GM19239 (cell line): ENCODE data around the gene RASA2.
"Not testable (repeated sequence)": the region's sequence is repeated elsewhere in the genome, so short reads cannot be mapped to it uniquely, and the experiment has no call there.

ENCODE experiments used
- DNase-seq: peaks from one replicate; pipeline ENCODE4 v3.0.0; 2011; ENCODE audit warnings: low spot score; ENCODE audit not compliant: insufficient read length
- FAIRE-seq: peaks from 2 replicates; lab custom pipeline; 2011; peaks lifted over from hg19 to GRCh38; lab: Jason Lieb, UNC

The RASA2 gene

DNA sequence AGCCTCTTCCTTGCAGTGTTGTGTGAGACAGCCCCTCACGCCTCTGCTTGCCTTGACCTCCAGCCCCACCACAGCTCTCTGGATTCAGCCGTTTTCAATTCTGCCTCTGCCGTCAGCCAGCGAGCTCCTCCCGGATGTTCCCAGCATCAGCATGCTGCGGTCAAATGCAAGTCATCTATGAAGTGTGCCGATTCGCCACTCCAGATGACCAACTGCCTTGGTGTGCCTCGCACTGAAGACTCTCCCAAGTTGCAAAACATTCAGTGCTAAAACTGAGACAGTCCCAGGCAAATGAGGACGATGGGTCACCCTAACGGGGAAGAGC, 30.6 kb upstream of the RASA2 start:
- DNase-seq (no peak), FAIRE-seq (no peak)

DNA sequence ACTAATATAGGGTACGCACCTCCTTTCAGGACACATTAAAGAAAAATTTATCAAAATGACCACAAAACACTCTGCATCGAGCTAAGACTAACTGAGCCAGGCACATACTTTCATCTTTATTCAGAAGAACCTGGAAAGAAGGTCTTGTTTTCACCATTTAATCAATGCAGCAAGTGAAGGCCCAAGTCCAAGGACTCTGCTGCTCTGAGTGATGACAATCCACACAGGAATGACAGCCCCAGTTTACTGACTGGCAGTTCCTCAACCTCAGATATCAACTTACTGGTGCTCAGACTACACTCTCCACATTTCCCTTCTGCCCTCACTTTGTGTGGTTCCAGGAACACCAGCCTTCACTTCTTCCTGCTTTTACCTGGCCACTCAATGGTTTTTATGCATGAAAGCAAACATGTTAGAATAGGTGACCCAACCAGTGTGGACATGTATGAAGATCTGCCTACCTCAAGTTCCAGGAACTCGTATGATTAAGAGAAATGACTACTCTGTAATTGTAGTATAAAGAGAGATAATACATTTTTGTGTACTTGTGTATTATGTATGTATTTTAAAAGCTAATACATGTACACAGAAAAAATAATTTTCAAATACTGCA, 29.1 kb upstream of the RASA2 start:
- FAIRE-seq: no peak
- DNase-seq: no peak

GRCh38 chr3:141459008-141459407, 27.8 kb upstream of the RASA2 start:
- DNase-seq (no peak), FAIRE-seq (no peak)

GRCh38 chr3:141460097-141460704, 26.6 kb upstream of the RASA2 start:
- FAIRE-seq (no peak), DNase-seq (peak; percentile 61)

DNA sequence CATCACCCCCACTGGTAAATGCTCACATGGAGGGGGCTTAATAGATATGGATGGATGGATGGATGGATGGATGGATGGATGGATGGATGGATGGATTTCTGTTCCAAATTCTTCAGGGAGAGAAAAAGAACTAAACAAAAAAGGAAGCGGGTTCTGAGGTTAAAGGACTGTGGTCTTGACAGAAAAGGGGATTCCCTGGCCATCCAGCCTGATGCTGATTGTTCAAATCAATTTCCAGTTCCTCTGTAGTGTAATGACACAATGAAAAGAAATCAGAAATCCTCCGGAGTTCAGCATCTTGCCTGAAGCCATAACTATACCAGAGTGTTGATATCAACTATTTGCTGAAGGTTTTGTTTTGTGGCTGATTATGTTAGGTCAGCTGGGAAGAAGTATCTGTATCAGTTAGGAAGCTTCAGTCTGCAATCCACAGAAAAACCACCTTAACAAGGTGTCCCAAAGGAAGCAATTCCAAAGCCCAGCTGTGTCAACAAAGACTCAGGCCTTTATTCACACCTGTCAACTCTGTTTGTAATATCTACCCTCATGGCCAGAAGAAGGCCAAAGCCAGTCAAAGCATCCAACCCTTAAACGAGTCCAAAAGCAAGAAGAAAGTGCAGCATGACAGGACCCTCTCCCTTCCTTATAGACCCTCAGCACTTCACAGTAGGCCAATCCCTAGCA, 24.5 kb upstream of the RASA2 start:
- DNase-seq: no peak
- FAIRE-seq: no peak

DNA sequence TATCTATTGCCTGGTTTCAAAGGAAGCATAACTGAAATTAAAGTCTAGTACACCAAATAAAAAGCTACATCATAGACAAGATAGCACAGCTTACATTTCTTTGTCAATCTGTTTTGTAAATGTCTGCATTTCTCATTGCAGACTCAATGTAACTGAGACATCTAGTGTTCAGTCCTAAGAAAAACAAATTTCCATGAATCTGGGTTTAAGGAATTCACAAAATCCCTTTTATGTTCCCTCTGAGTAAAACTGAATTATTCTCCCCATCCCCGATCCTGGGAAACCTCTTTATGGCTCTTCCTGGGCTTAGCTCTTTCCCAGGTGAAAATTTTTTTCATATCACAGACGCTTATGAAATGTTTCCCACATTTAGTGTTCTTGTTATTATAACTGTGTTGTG, 21.6 kb upstream of the RASA2 start:
- DNase-seq (no peak), FAIRE-seq (no peak)

DNA sequence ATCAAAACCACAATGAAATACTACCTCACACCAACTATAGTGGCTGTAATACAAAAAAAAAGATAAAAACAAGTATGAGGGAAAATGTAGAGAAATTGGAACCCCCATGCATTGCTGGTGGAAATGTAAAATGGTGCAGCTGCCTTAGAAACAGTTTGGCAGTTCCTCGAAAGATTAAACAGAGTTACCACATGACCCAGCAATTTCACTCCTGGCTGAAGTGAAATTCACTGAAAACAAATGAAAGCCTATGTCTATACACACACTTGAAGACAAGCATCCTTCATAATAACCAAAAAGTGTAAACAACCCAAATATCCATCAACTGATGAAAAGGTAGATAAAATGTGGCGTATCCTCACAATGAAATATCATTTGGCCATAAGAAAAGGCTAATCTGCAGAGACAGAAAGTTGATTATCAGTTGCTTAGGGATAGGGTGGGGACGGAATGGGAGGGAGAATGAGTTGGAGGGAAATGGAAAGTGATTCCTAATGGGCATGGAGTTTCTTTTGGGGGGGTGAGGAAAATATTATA, 20.1 kb upstream of the RASA2 start:
- FAIRE-seq: no peak
- DNase-seq: no peak

DNA sequence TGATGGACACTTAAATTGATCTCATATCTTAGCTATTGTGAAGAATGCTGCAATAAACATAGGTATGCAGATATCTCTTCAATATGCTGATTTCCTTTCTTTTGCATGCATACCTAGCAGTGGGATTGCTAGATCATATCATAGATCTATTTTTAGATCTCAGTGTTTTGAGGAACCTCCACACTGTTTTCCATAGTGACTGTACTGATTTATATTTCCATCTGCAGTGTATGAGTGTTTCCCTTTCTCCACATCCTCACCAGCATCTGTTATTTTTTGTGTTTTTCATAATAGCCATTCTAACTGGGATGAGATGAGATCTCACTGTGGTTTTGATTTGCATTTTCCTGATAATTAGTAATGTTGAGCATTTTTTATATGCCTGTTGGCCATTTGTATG, 17.1 kb upstream of the RASA2 start:
- no peak for FAIRE-seq
- no peak for DNase-seq

DNA sequence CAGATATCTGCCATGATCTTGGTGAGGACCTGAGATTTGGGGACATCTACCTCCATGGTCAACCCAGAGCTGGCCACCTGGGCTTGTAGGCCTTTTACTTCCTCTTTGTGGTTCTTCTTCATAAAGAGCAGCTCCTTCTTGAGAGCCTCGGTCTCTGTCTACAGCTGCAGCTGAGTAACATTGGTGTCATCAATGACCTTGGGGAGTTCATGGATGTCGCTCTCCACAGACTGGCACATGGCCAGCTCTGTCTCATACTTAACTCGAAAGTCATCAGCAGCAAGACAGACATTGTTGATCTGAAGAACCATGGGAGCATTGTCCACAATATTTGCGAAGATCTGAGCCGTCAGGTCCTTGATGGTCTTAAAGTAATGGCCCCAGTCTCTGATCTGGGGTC, 15.7 kb upstream of the RASA2 start:
- FAIRE-seq (no peak), DNase-seq (no peak)

DNA sequence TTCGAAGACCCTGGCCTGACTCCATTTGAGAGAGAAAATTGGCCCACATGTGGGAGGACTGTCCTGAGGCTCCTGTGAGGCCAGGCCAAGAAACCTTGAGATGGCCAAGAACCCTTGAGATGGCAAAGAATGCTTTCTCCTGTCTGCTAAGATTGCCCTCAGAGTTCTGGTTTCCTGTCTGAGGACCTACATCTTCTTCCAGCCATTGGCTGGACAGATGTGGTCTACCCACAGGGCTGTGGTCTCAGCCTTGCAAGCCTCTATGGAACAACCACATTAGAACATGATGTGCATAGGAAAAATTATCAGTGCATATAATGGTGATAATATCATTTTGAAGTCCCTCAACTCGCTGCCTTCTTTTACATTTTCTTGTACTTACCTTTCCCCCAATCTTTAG, 10.8 kb upstream of the RASA2 start:
- DNase-seq: no peak
- no peak for FAIRE-seq

GRCh38 chr3:141477224-141477623, 9.6 kb upstream of the RASA2 start:
- no peak for DNase-seq
- FAIRE-seq: no peak

GRCh38 chr3:141478139-141478538, 8.7 kb upstream of the RASA2 start:
- DNase-seq (no peak), FAIRE-seq (no peak)

GRCh38 chr3:141478840-141479239, 8.0 kb upstream of the RASA2 start:
- not testable (repeated sequence) for FAIRE-seq, DNase-seq

- DNase-seq: no peak
- no peak for FAIRE-seq
Measured at GRCh38 chr3:141482245-141482922, 4.4 kb upstream of the RASA2 start.

- FAIRE-seq (no peak), DNase-seq (no peak)
Measured at GRCh38 chr3:141484701-141485287, 2.0 kb upstream of the RASA2 start.

- DNase-seq: no peak
Measured at GRCh38 chr3:141485641-141486495, 959 bp upstream of the RASA2 start.

DNA sequence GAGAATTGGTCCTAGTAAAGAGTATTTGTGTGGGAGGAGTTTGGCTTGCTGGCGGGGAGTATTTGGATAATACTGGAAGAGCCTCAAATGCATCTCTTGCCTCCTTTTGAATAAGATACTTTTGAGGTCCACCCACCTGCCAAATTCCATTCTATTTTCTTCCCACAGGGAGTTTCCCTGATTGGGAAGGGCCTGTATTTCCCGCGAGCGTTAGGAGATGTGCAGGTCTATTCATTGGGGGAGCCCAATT, 406 bp upstream of the RASA2 start:
- FAIRE-seq (no peak), DNase-seq (no peak)

More at GRCh38 chr3:141485641-141486495, 959 bp upstream of the RASA2 start:
- no peak for FAIRE-seq

GRCh38 chr3:141487521-141488252, 860 bp downstream of the RASA2 start:
- FAIRE-seq (peak; percentile 94), DNase-seq (peak; percentile 70)

DNA sequence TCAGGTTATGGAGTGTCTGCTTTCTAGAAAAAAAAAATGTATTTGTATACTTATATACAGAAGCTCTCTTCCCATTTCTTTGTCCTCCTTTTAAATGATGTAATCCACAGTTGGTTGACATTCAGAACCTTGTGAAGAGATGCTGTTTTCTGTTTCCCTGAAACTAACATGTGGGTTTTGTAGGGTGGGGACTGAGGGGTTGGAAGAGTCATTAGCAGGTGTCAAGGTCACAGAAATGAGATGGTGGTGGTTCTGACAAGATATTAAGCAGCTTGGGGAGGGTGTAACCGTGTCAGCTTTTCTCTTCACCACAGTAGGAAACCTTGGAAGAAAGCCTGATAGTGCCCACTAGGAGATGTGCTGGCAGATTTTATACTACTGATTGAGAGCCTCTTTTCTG, 2.4 kb downstream of the RASA2 start:
- FAIRE-seq (peak; percentile 91), DNase-seq (no peak)
